Left lung (tissue), 10 donors: ENCODE measurements around the gene SEC14L3. TPM values are rescaled to one million over a fixed set of nuclear protein-coding genes. Genes with fewer than 3 reads are reported as not detected.

Experiments used
- ATAC-seq: fragments of 200-7000 bp; cut with Tn5 transposase; one replicate; pipeline ENCODE4 v1.9.1; 2020; ENCODE audit warnings: moderate library complexity
- DNase-seq, 4 donors: peaks; one replicate each; pipeline ENCODE4 v3.0.0-alpha.2; 2013 to 2020
- H3K27ac ChIP-seq, 2 donors: fragments of 200-600 bp; sonication (generic) in 1 of 2; one replicate each; pipeline versions ENCODE4 v1.5.0 to v1.8.0; 2020 to 2021
- H3K27me3 ChIP-seq, 2 donors: fragments of 200-600 bp; sonication (generic) in 1 of 2; one replicate each; pipeline versions ENCODE4 v1.5.0 to v1.8.0; 2020 to 2021
- H3K36me3 ChIP-seq, 2 donors: fragments of 200-600 bp; sonication (generic) in 1 of 2; one replicate each; pipeline versions ENCODE4 v1.5.0 to v1.8.0; 2020 to 2021
- H3K4me1 ChIP-seq, 2 donors: fragments of 200-600 bp; one replicate each; pipeline ENCODE4 v1.8.0; 2021
- H3K4me3 ChIP-seq, 2 donors: fragments of 200-600 bp; sonication (generic) in 1 of 2; one replicate each; pipeline versions ENCODE4 v1.5.0 to v1.8.0; 2020 to 2021; ENCODE audit warnings: mild to moderate bottlenecking in 1 of 2
- H3K9me3 ChIP-seq, 2 donors: fragments of 200-600 bp; sonication (generic) in 1 of 2; one replicate each; pipeline versions ENCODE4 v1.5.0 to v1.8.0; 2020 to 2021
- CTCF ChIP-seq, 2 donors: fragments of 200-600 bp; sonication (generic) in 1 of 2; IDR thresholded peaks; one replicate each; pipeline versions ENCODE4 v1.5.0 to v1.8.0; 2021; ENCODE audit warnings: antibody characterized with exemption in 2 of 2
- intact Hi-C, 2 donors: fragments of 100-400 bp; cut with DNase I; formaldehyde crosslinking; loops; one replicate each; pipeline versions ENCODE4 v1.11.2 to v1.14.2; 2022
- polyA plus RNA-seq, 6 donors: library from polyadenylated mRNA; unstranded; fragments of 120-200 nt; gene quantifications; one replicate each; pipeline ENCODE4 v1.2.1, GENCODE V29; 2013; ENCODE audit not compliant: insufficient read length in 6 of 6
- total RNA-seq, 2 donors: library from RNA; stranded (reverse); fragmentation: NEBNext Ultra II Directional; extraction: Animal tissue kit (Norgen Biotek cat#: 25700); gene quantifications; one replicate each; pipeline ENCODE4 v1.2.1, GENCODE V29; 2021
- donor health status: DM: no; HTN: yes; CAD: no.
- donor health status: DM: no; HTN: no; CAD: no.

The SEC14L3 gene
- total and polyA plus RNA-seq, 8 donors, result 0.09 to 0.44 (median 0.24) TPM; not detected in 2

- Histone ChIP-seq H3K9me3 (no peaks in the 10 kb centered on the region), H3K36me3 (no peaks in the 10 kb centered on the region), H3K4me3 (no peak overlapping the region), H3K27me3 (peaks cover 0 to 6% of the 10 kb centered on the region in 2 donors), H3K4me1 (no peaks in the 10 kb centered on the region), H3K27ac (no peak overlapping the region)
- ATAC-seq (no peak), DNase-seq (no peak)
- TF ChIP-seq CTCF (IDR thresholded peaks at IDR 0.05), result no peak
- intact Hi-C loops, result no loop called here
These were observed 41.6 kb upstream of the SEC14L3 start for GRCh38 chr22:30513462-30513861.

GRCh38 chr22:30511911-30512310 lies 40.1 kb upstream of the SEC14L3 start:
- intact Hi-C loops, result no loop called here
- DNase-seq, result no peak

GRCh38 chr22:30511109-30511508 lies 39.3 kb upstream of the SEC14L3 start:
- H3K36me3 ChIP-seq, result no peaks in the 10 kb centered on the region
- TF ChIP-seq CTCF (IDR thresholded peaks at IDR 0.05), result no peak
- no peaks in the 10 kb centered on the region for H3K4me1 ChIP-seq
- no peaks in the 10 kb centered on the region for H3K9me3 ChIP-seq
- DNase-seq (no peak), ATAC-seq (peak; percentile 85)
- peak overlapping the region in 1 of 2 donors; percentile 51 for H3K27ac ChIP-seq
- H3K27me3 ChIP-seq, result peaks cover 0 to 28% of the 10 kb centered on the region in 2 donors
- intact Hi-C loops, result no loop called here
- no peak overlapping the region for H3K4me3 ChIP-seq

More at GRCh38 chr22:30511911-30512310, 40.1 kb upstream of the SEC14L3 start:
- no peaks in the 10 kb centered on the region for H3K9me3 ChIP-seq
- H3K27ac ChIP-seq, result no peak overlapping the region
- no peaks in the 10 kb centered on the region for H3K4me1 ChIP-seq
- no peak for TF ChIP-seq CTCF (IDR thresholded peaks at IDR 0.05)
- ATAC-seq, result no peak
- peaks cover 0 to 20% of the 10 kb centered on the region in 2 donors for H3K27me3 ChIP-seq
- no peak overlapping the region for H3K4me3 ChIP-seq
- no peaks in the 10 kb centered on the region for H3K36me3 ChIP-seq

- ATAC-seq (no peak), DNase-seq (no peak)
- TF ChIP-seq CTCF (IDR thresholded peaks at IDR 0.05), result no peak
- H3K27me3 ChIP-seq, result peaks cover 11 to 57% of the 10 kb centered on the region in 2 donors
- H3K27ac ChIP-seq, result no peak overlapping the region
- intact Hi-C loops, result no loop called here
- no peaks in the 10 kb centered on the region for H3K9me3 ChIP-seq
- H3K36me3 ChIP-seq, result no peaks in the 10 kb centered on the region
- no peak overlapping the region for H3K4me3 ChIP-seq
- H3K4me1 ChIP-seq, result peaks cover 0 to 4% of the 10 kb centered on the region in 2 donors
These were observed 36.4 kb upstream of the SEC14L3 start for GRCh38 chr22:30508216-30508615.

- Histone ChIP-seq H3K4me1 (peaks cover 0 to 4% of the 10 kb centered on the region in 2 donors), H3K4me3 (no peak overlapping the region), H3K9me3 (no peaks in the 10 kb centered on the region), H3K36me3 (no peaks in the 10 kb centered on the region), H3K27me3 (peaks cover 11 to 62% of the 10 kb centered on the region in 2 donors), H3K27ac (no peak overlapping the region)
- DNase-seq (no peak), ATAC-seq (no peak)
- intact Hi-C loops, result no loop called here
- no peak for TF ChIP-seq CTCF (IDR thresholded peaks at IDR 0.05)
These were observed 35.9 kb upstream of the SEC14L3 start for GRCh38 chr22:30507670-30508069.
